ENCODE data around the gene DAPK1. TPM values are rescaled to one million over a fixed set of nuclear protein-coding genes. Genes with fewer than 3 reads are reported as not detected.
A peak's percentile ranks its signal among the peaks of the same experiment; 100 is the strongest.

DAPK1 gene
- total and polyA plus RNA-seq, 2 donors, result 28.1 to 35.5 TPM

- DNase-seq (ENCODE audit: low read depth in 6 of 9, low spot score in 9 of 9), result no peak
- 99% methylated on average over 9 of the region's 9 CpGs for WGBS
- H3K4me1 ChIP-seq (ENCODE audit: control insufficient read depth in 2 of 2, insufficient read depth in 2 of 2, low read length in 2 of 2), result no peaks in the 10 kb centered on the region
- H3K36me3 ChIP-seq (ENCODE audit: control insufficient read depth in 2 of 2, insufficient read depth in 2 of 2, low read length in 1 of 2), result peaks cover 65 to 71% of the 10 kb centered on the region in 2 donors
- H3K27me3 ChIP-seq (ENCODE audit: control insufficient read depth in 2 of 2, insufficient read depth in 1 of 2, low read length in 1 of 2), result no peaks in the 10 kb centered on the region
- peaks cover 0 to 5% of the 10 kb centered on the region in 2 donors for H3K9me3 ChIP-seq (ENCODE audit: control insufficient read depth in 2 of 2, insufficient read depth in 1 of 2, low read length in 1 of 2)
- no peak overlapping the region for H3K27ac ChIP-seq (ENCODE audit: low read depth in 1 of 2, low read length in 1 of 2)
- H3K4me3 ChIP-seq (ENCODE audit: low read length in 2 of 2), result no peak overlapping the region
These were observed 158.1 kb downstream of the DAPK1 start for GRCh38 chr9:87655731-87656130.

DNA sequence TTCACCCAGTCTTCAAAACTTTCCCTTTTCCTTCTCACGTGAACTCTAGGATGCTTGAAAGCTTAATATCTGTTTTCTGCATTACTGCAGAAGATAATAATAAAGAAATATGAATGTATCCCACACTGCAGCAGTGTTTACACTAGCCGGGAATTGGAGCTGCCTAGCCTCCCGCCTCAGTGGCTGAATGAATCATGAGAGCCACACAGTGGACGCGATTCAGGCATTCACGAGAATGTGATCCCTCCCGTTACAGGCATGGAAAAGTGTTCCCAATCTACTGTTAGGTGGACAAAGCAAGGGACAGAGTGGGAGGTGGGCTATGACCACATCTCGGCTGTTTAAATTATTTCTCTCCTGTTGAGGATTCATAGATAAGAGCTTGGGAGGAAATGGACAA lies 158.8 kb downstream of the DAPK1 start:
- Histone ChIP-seq H3K27ac (ENCODE audit: low read depth in 1 of 2, low read length in 1 of 2) (no peak overlapping the region), H3K36me3 (ENCODE audit: control insufficient read depth in 2 of 2, insufficient read depth in 2 of 2, low read length in 1 of 2) (peaks cover 59 to 68% of the 10 kb centered on the region in 2 donors), H3K9me3 (ENCODE audit: control insufficient read depth in 2 of 2, insufficient read depth in 1 of 2, low read length in 1 of 2) (peaks cover 0 to 5% of the 10 kb centered on the region in 2 donors), H3K4me1 (ENCODE audit: control insufficient read depth in 2 of 2, insufficient read depth in 2 of 2, low read length in 2 of 2) (no peaks in the 10 kb centered on the region), H3K27me3 (ENCODE audit: control insufficient read depth in 2 of 2, insufficient read depth in 1 of 2, low read length in 1 of 2) (no peaks in the 10 kb centered on the region), H3K4me3 (ENCODE audit: low read length in 2 of 2) (no peak overlapping the region)
- WGBS, result 93% methylated on average over 8 of the region's 8 CpGs
- no peak for DNase-seq (ENCODE audit: low read depth in 6 of 9, low spot score in 9 of 9)

- Histone ChIP-seq H3K27me3 (ENCODE audit: control insufficient read depth in 2 of 2, insufficient read depth in 1 of 2, low read length in 1 of 2) (no peaks in the 10 kb centered on the region), H3K36me3 (ENCODE audit: control insufficient read depth in 2 of 2, insufficient read depth in 2 of 2, low read length in 1 of 2) (peaks cover 55 to 70% of the 10 kb centered on the region in 2 donors), H3K4me3 (ENCODE audit: low read length in 2 of 2) (no peak overlapping the region), H3K9me3 (ENCODE audit: control insufficient read depth in 2 of 2, insufficient read depth in 1 of 2, low read length in 1 of 2) (peaks cover 0 to 5% of the 10 kb centered on the region in 2 donors), H3K4me1 (ENCODE audit: control insufficient read depth in 2 of 2, insufficient read depth in 2 of 2, low read length in 2 of 2) (no peaks in the 10 kb centered on the region), H3K27ac (ENCODE audit: low read depth in 1 of 2, low read length in 1 of 2) (no peak overlapping the region)
- 93% methylated on average over 6 of the region's 6 CpGs for WGBS
- no peak for DNase-seq (ENCODE audit: low read depth in 6 of 9, low spot score in 9 of 9)
These were observed 159.5 kb downstream of the DAPK1 start for GRCh38 chr9:87657190-87657589.

- H3K27me3 ChIP-seq (ENCODE audit: control insufficient read depth in 2 of 2, insufficient read depth in 1 of 2, low read length in 1 of 2), result no peaks in the 10 kb centered on the region
These were observed 160.2 kb downstream of the DAPK1 start for GRCh38 chr9:87657893-87658292.

GRCh38 chr9:87658511-87658910 lies 160.8 kb downstream of the DAPK1 start:
- H3K4me1 ChIP-seq (ENCODE audit: control insufficient read depth in 2 of 2, insufficient read depth in 2 of 2, low read length in 2 of 2), result no peaks in the 10 kb centered on the region
- H3K36me3 ChIP-seq (ENCODE audit: control insufficient read depth in 2 of 2, insufficient read depth in 2 of 2, low read length in 1 of 2), result peaks cover 56 to 71% of the 10 kb centered on the region in 2 donors
- no peak overlapping the region for H3K4me3 ChIP-seq (ENCODE audit: low read length in 2 of 2)
- 98% methylated on average over 3 of the region's 3 CpGs for WGBS
- H3K9me3 ChIP-seq (ENCODE audit: control insufficient read depth in 2 of 2, insufficient read depth in 1 of 2, low read length in 1 of 2), result peaks cover 0 to 6% of the 10 kb centered on the region in 2 donors
- H3K27ac ChIP-seq (ENCODE audit: low read depth in 1 of 2, low read length in 1 of 2), result no peak overlapping the region
- no peaks in the 10 kb centered on the region for H3K27me3 ChIP-seq (ENCODE audit: control insufficient read depth in 2 of 2, insufficient read depth in 1 of 2, low read length in 1 of 2)
- DNase-seq (ENCODE audit: low read depth in 6 of 9, low spot score in 9 of 9), result no peak

More at GRCh38 chr9:87657893-87658292, 160.2 kb downstream of the DAPK1 start:
- no peaks in the 10 kb centered on the region for H3K4me1 ChIP-seq (ENCODE audit: control insufficient read depth in 2 of 2, insufficient read depth in 2 of 2, low read length in 2 of 2)
- no peak overlapping the region for H3K4me3 ChIP-seq (ENCODE audit: low read length in 2 of 2)
- no peak overlapping the region for H3K27ac ChIP-seq (ENCODE audit: low read depth in 1 of 2, low read length in 1 of 2)
- H3K36me3 ChIP-seq (ENCODE audit: control insufficient read depth in 2 of 2, insufficient read depth in 2 of 2, low read length in 1 of 2), result peaks cover 55 to 70% of the 10 kb centered on the region in 2 donors
- DNase-seq (ENCODE audit: low read depth in 6 of 9, low spot score in 9 of 9), result no peak
- 97% methylated on average over 16 of the region's 16 CpGs for WGBS
- H3K9me3 ChIP-seq (ENCODE audit: control insufficient read depth in 2 of 2, insufficient read depth in 1 of 2, low read length in 1 of 2), result peaks cover 0 to 5% of the 10 kb centered on the region in 2 donors

GRCh38 chr9:87659534-87660419 lies 162.1 kb downstream of the DAPK1 start:
- no peak overlapping the region for H3K27ac ChIP-seq (ENCODE audit: low read depth in 1 of 2, low read length in 1 of 2)
- H3K9me3 ChIP-seq (ENCODE audit: control insufficient read depth in 2 of 2, insufficient read depth in 1 of 2, low read length in 1 of 2), result peaks cover 0 to 9% of the 10 kb centered on the region in 2 donors
- H3K27me3 ChIP-seq (ENCODE audit: control insufficient read depth in 2 of 2, insufficient read depth in 1 of 2, low read length in 1 of 2), result no peaks in the 10 kb centered on the region
- H3K36me3 ChIP-seq (ENCODE audit: control insufficient read depth in 2 of 2, insufficient read depth in 2 of 2, low read length in 1 of 2), result peaks cover 67 to 71% of the 10 kb centered on the region in 2 donors
- no peak overlapping the region for H3K4me3 ChIP-seq (ENCODE audit: low read length in 2 of 2)
- H3K4me1 ChIP-seq (ENCODE audit: control insufficient read depth in 2 of 2, insufficient read depth in 2 of 2, low read length in 2 of 2), result no peaks in the 10 kb centered on the region
- 97% methylated on average over 47 of the region's 47 CpGs for WGBS
- DNase-seq (ENCODE audit: low read depth in 6 of 9, low spot score in 9 of 9), result no peak

- H3K27ac ChIP-seq (ENCODE audit: low read depth in 1 of 2, low read length in 1 of 2), result no peak overlapping the region
- no peak for DNase-seq (ENCODE audit: low read depth in 6 of 9, low spot score in 9 of 9)
- H3K4me3 ChIP-seq (ENCODE audit: low read length in 2 of 2), result no peak overlapping the region
- no peaks in the 10 kb centered on the region for H3K27me3 ChIP-seq (ENCODE audit: control insufficient read depth in 2 of 2, insufficient read depth in 1 of 2, low read length in 1 of 2)
- H3K4me1 ChIP-seq (ENCODE audit: control insufficient read depth in 2 of 2, insufficient read depth in 2 of 2, low read length in 2 of 2), result no peaks in the 10 kb centered on the region
- 93% methylated on average over 1 of the region's 1 CpG for WGBS
- H3K9me3 ChIP-seq (ENCODE audit: control insufficient read depth in 2 of 2, insufficient read depth in 1 of 2, low read length in 1 of 2), result peaks cover 3 to 18% of the 10 kb centered on the region in 2 donors
- H3K36me3 ChIP-seq (ENCODE audit: control insufficient read depth in 2 of 2, insufficient read depth in 2 of 2, low read length in 1 of 2), result peaks cover 67 to 71% of the 10 kb centered on the region in 2 donors
These were observed 163.6 kb downstream of the DAPK1 start for GRCh38 chr9:87661241-87661640.

DNA sequence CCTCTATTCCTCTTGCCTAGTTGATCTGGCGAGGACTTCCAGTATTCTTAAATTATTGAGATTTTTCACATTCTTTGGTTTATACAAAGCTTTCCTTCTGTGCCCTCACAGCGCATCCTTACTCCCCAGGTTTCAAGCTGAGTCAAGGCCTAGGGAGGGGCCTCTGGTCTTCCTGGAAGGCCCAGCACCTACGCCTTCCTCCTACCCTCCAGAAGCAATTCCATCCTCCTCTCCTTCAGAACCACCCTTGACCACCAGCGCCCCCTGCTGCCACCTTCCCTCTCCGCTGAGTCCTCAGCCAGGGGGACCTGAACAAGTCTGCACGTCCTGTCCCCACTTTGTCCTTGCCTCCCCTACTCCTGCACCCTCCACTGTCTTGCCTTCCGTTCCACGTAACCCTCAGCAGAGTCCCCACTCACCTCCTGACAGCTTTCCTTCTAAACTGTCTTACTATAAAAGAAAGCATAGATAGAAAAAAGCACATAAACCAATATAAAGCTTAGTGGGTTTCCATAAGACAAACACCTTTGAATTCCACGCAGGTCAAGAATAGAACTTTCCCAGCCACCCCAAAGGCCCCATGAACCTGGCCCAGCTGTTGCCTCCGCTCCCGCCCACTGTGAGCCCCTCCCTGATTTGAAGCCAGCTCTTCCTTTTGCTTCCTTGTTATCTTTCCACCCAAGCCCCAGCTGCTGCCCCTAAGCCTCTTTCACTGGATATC lies 165.3 kb downstream of the DAPK1 start:
- peaks cover 9 to 28% of the 10 kb centered on the region in 2 donors for H3K9me3 ChIP-seq (ENCODE audit: control insufficient read depth in 2 of 2, insufficient read depth in 1 of 2, low read length in 1 of 2)
- H3K27me3 ChIP-seq (ENCODE audit: control insufficient read depth in 2 of 2, insufficient read depth in 1 of 2, low read length in 1 of 2), result no peaks in the 10 kb centered on the region
- H3K36me3 ChIP-seq (ENCODE audit: control insufficient read depth in 2 of 2, insufficient read depth in 2 of 2, low read length in 1 of 2), result peaks cover 74% of the 10 kb centered on the region in 2 donors
- 88% methylated on average over 11 of the region's 11 CpGs for WGBS
- H3K4me1 ChIP-seq (ENCODE audit: control insufficient read depth in 2 of 2, insufficient read depth in 2 of 2, low read length in 2 of 2), result no peaks in the 10 kb centered on the region
- no peak overlapping the region for H3K4me3 ChIP-seq (ENCODE audit: low read length in 2 of 2)
- H3K27ac ChIP-seq (ENCODE audit: low read depth in 1 of 2, low read length in 1 of 2), result no peak overlapping the region
- DNase-seq (ENCODE audit: low read depth in 6 of 9, low spot score in 9 of 9), result peak in 6 of 9 donors; percentile 36 to 66 (median 44)

GRCh38 chr9:87663556-87663955 lies 165.9 kb downstream of the DAPK1 start:
- Histone ChIP-seq H3K4me3 (ENCODE audit: low read length in 2 of 2) (no peak overlapping the region), H3K9me3 (ENCODE audit: control insufficient read depth in 2 of 2, insufficient read depth in 1 of 2, low read length in 1 of 2) (peaks cover 9 to 28% of the 10 kb centered on the region in 2 donors), H3K4me1 (ENCODE audit: control insufficient read depth in 2 of 2, insufficient read depth in 2 of 2, low read length in 2 of 2) (no peaks in the 10 kb centered on the region), H3K36me3 (ENCODE audit: control insufficient read depth in 2 of 2, insufficient read depth in 2 of 2, low read length in 1 of 2) (peaks cover 74% of the 10 kb centered on the region in 2 donors), H3K27ac (ENCODE audit: low read depth in 1 of 2, low read length in 1 of 2) (no peak overlapping the region), H3K27me3 (ENCODE audit: control insufficient read depth in 2 of 2, insufficient read depth in 1 of 2, low read length in 1 of 2) (no peaks in the 10 kb centered on the region)
- no peak for DNase-seq (ENCODE audit: low read depth in 6 of 9, low spot score in 9 of 9)
- WGBS, result 99% methylated on average over 6 of the region's 6 CpGs

All from thymus (tissue), 11 donors.